ENCODE results near the gene CYSLTR2. TPM values are rescaled to one million over a fixed set of nuclear protein-coding genes. Genes with fewer than 3 reads are reported as not detected.

CYSLTR2 gene
- total and polyA plus RNA-seq, 12 donors = 0.50 to 41.6 (median 12.8) TPM

DNA sequence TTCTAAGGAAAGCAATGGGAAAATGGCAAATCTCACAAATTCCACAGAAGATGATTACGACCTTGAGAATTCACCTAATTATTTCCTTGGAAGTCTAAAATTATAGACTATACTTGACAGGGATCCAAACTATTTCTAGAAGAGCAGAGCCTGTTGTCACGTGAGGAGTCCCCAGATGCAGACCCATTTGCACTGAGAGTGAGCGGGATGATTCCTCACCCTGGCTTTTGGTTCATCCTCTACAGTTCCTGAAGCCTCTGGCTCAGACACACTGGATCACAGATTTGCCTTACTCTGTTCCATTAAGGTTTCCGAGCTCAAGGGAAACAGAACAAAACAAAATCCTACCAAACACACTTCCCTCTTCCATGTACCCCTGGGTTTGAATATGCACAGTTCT, 23.0 kb upstream of the CYSLTR2 start:
- no peak for TF ChIP-seq POLR2A (IDR thresholded peaks at IDR 0.05)
- TF ChIP-seq, protein P1, sequence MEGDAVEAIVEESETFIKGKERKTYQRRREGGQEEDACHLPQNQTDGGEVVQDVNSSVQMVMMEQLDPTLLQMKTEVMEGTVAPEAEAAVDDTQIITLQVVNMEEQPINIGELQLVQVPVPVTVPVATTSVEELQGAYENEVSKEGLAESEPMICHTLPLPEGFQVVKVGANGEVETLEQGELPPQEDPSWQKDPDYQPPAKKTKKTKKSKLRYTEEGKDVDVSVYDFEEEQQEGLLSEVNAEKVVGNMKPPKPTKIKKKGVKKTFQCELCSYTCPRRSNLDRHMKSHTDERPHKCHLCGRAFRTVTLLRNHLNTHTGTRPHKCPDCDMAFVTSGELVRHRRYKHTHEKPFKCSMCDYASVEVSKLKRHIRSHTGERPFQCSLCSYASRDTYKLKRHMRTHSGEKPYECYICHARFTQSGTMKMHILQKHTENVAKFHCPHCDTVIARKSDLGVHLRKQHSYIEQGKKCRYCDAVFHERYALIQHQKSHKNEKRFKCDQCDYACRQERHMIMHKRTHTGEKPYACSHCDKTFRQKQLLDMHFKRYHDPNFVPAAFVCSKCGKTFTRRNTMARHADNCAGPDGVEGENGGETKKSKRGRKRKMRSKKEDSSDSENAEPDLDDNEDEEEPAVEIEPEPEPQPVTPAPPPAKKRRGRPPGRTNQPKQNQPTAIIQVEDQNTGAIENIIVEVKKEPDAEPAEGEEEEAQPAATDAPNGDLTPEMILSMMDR (IDR thresholded peaks at IDR 0.05) = no peak
- DNase-seq = no peak
- 76 to 83% (median 79%) methylated on average over 4 of the region's 4 CpGs for WGBS, 4 donors
- intact Hi-C loops (cut with DNase I) = no loop called here
- Histone ChIP-seq H3K36me3 (replicated peaks in 1 of 2) (no peaks in the 10 kb centered on the region), H3K9me3 (replicated peaks in 1 of 3) (no peaks in the 10 kb centered on the region), H3K4me1 (replicated peaks in 1 of 2) (peaks cover 7 to 10% of the 10 kb centered on the region in 2 donors), H3K4me3 (no peak overlapping the region), H3K27me3 (no peaks in the 10 kb centered on the region), H3K27ac (no peak overlapping the region)

DNA sequence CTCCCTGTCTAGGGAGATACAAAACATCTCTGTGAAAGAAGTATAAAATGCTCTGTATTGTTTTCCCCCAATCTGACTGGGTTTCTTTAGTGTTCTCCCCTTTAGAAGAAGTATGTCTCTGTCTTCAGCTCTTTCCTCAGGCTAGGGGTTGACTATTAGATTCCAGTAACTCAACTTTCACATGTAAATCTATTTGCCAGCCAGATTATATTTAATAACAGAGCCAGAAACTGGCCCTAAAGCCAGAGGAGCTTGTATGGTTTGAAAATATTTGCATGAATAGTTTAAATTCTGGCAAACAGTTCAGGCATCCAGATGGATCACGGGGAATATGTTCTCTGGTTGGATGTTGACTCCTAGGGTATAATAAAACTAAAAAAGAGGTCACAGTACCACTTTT, 22.3 kb upstream of the CYSLTR2 start:
- no peak overlapping the region for H3K27ac ChIP-seq
- intact Hi-C loops (cut with DNase I) = no loop called here
- no peaks in the 10 kb centered on the region for H3K36me3 ChIP-seq (replicated peaks in 1 of 2)
- TF ChIP-seq, protein P1 (IDR thresholded peaks at IDR 0.05) = no peak
- TF ChIP-seq POLR2A (IDR thresholded peaks at IDR 0.05) = no peak
- no peak for DNase-seq
- H3K9me3 ChIP-seq (replicated peaks in 1 of 3) = peaks cover 0 to 4% (median 0%) of the 10 kb centered on the region in 3 donors
- 80 to 89% (median 83%) methylated on average over 1 of the region's 1 CpG for WGBS, 4 donors
- H3K4me1 ChIP-seq (replicated peaks in 1 of 2) = peaks cover 3 to 5% of the 10 kb centered on the region in 2 donors
- H3K4me3 ChIP-seq = no peak overlapping the region
- H3K27me3 ChIP-seq = no peaks in the 10 kb centered on the region

DNA sequence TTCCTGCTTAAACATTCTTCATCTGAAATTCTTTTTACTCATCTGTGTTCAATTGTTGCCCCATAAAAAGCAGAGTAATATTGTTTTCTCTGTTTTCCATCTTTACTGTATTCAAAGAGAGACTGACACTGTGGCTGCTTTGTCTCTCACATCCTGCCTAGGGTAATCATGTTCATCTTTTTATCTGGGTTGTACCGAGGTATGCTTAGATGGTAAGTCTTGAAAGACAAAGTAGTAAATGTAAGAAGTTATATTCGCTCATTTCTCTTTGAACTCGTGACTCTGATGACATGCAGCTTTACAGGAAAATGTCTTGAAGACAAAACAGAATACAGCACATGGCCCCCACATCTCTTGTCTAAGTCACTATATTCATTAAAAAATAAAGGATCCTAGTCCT, 20.0 kb upstream of the CYSLTR2 start:
- 82 to 90% (median 88%) methylated on average over 3 of the region's 3 CpGs for WGBS, 4 donors
- no peak for DNase-seq
- no peak overlapping the region for H3K27ac ChIP-seq
- H3K4me1 ChIP-seq (replicated peaks in 1 of 2) = no peaks in the 10 kb centered on the region
- no peak overlapping the region for H3K4me3 ChIP-seq
- peaks cover 0 to 4% (median 0%) of the 10 kb centered on the region in 3 donors for H3K9me3 ChIP-seq (replicated peaks in 1 of 3)
- intact Hi-C loops (cut with DNase I) = no loop called here
- no peak for TF ChIP-seq POLR2A (IDR thresholded peaks at IDR 0.05)
- TF ChIP-seq, protein P1 (IDR thresholded peaks at IDR 0.05) = no peak
- no peaks in the 10 kb centered on the region for H3K36me3 ChIP-seq (replicated peaks in 1 of 2)
- no peaks in the 10 kb centered on the region for H3K27me3 ChIP-seq

DNA sequence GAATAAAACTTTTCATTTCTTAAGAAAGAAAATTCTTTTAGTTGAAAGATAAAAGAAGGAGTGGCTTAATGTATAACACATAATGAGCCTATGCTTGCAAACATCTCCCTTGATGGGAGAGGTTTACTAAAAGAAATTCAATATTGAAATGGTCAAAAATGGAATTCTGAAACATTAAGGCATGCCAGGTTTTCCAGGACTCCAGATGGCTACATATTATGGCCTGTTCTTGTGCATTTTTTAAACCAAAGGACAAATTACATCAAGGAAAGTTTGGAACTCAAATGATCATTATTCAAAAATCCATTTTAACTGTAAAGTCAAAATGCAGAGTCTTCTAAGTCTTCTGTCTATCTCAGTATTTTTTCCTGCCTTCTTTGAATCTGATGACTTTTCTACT, 19.1 kb upstream of the CYSLTR2 start:
- no peak overlapping the region for H3K4me3 ChIP-seq
- peaks cover 0 to 4% (median 0%) of the 10 kb centered on the region in 3 donors for H3K9me3 ChIP-seq (replicated peaks in 1 of 3)
- no peaks in the 10 kb centered on the region for H3K4me1 ChIP-seq (replicated peaks in 1 of 2)
- no peaks in the 10 kb centered on the region for H3K27me3 ChIP-seq
- no peak overlapping the region for H3K27ac ChIP-seq
- intact Hi-C loops (cut with DNase I) = no loop called here
- no peaks in the 10 kb centered on the region for H3K36me3 ChIP-seq (replicated peaks in 1 of 2)
- no peak for DNase-seq
- TF ChIP-seq, protein P1 (IDR thresholded peaks at IDR 0.05) = no peak
- TF ChIP-seq POLR2A (IDR thresholded peaks at IDR 0.05) = no peak

Measured in adrenal gland (tissue), 12 donors.